Measurements from ENCODE around the gene PRKCZ.

The PRKCZ gene

DNA sequence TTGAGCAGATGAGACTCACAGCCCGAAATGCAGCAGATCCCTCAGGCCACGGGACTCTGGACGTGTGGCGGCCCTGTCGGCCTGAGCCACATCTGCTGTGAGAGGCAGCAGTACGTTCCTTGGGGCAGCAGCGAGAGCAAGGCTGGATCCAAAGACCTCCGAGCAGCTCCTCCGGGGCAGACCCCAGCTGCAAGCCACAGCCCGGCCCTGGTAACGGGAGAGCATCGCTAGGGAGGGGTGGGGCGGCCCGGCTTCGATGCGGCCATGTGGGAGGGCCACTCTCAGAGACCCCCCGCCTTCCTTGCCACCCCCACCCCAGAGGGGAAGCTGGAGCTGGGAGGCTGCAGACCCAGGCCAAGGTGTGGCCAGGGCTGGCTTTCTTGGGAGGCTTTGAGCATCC, 17.8 kb downstream of the PRKCZ start:
- Histone ChIP-seq H3K27ac (ENCODE audit: low read depth, low read length, severe bottlenecking) (no peak overlapping the region), H3K36me3 (ENCODE audit: control insufficient read depth, insufficient read depth, low read length) (no peaks in the 10 kb centered on the region), H3K9me3 (ENCODE audit: control insufficient read depth, low read length) (peaks cover 12% of the 10 kb centered on the region), H3K4me3 (ENCODE audit: extremely low read depth, insufficient read depth, low read length, poor library complexity, severe bottlenecking) (no peak overlapping the region), H3K4me1 (ENCODE audit: control insufficient read depth, insufficient read depth, low read length, poor library complexity, severe bottlenecking) (no peaks in the 10 kb centered on the region)
- 94% methylated on average over 10 to 12 of the region's 17 CpGs for WGBS, 2 experiments (ENCODE audit: insufficient coverage in 2 of 2)

DNA sequence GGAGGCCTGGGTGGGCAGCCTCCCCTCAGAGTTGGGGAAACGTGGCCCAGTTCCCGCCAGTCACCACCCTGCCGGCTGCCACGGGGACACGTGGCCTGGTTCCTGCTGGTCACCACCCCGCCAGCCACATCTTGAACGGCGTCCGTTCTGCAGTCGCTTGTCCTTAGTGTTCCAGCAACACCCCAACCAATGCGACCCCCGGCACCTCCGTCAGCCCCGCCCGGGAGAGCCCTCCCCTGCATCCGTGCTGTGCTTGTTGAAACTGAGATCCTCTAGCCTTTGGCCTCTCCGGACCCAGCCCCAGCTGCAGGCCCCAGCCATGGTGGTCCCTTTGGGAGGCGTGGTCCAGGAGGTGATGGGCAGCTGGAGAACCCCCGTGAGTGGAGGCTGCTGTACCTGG, 18.7 kb downstream of the PRKCZ start:
- Histone ChIP-seq H3K36me3 (ENCODE audit: control insufficient read depth, insufficient read depth, low read length) (no peaks in the 10 kb centered on the region), H3K4me3 (ENCODE audit: extremely low read depth, insufficient read depth, low read length, poor library complexity, severe bottlenecking) (no peak overlapping the region), H3K4me1 (ENCODE audit: control insufficient read depth, insufficient read depth, low read length, poor library complexity, severe bottlenecking) (no peaks in the 10 kb centered on the region), H3K9me3 (ENCODE audit: control insufficient read depth, low read length) (peaks cover 12% of the 10 kb centered on the region), H3K27ac (ENCODE audit: low read depth, low read length, severe bottlenecking) (no peak overlapping the region)
- 94 to 95% methylated on average over 13 to 18 of the region's 19 CpGs for WGBS, 2 experiments (ENCODE audit: insufficient coverage in 2 of 2)

DNA sequence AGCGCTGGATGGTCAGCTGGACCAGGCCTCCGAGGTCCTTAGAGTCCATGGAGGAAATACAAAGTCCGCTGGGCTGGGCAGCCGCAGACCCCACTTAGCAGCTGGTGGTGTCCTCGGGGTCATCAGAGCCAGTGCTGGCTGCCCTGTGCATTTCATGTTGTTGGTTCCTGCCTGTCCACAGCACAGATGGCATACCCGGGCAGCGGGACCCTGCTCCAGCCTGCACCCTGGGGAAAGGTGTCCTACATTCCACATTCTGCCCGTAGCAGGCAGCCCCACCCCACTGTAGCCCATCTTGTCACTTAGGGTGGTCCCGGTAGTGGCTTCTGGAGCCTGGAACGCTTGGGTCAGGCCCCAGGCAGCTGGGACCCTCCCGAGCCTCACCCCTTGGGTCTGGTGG, 19.8 kb downstream of the PRKCZ start:
- WGBS, 2 experiments (ENCODE audit: insufficient coverage in 2 of 2), result 95 to 97% methylated on average over 9 to 11 of the region's 11 CpGs
- Histone ChIP-seq H3K4me3 (ENCODE audit: extremely low read depth, insufficient read depth, low read length, poor library complexity, severe bottlenecking) (no peak overlapping the region), H3K9me3 (ENCODE audit: control insufficient read depth, low read length) (peaks cover 2% of the 10 kb centered on the region), H3K27ac (ENCODE audit: low read depth, low read length, severe bottlenecking) (no peak overlapping the region), H3K4me1 (ENCODE audit: control insufficient read depth, insufficient read depth, low read length, poor library complexity, severe bottlenecking) (no peaks in the 10 kb centered on the region), H3K36me3 (ENCODE audit: control insufficient read depth, insufficient read depth, low read length) (no peaks in the 10 kb centered on the region)

DNA sequence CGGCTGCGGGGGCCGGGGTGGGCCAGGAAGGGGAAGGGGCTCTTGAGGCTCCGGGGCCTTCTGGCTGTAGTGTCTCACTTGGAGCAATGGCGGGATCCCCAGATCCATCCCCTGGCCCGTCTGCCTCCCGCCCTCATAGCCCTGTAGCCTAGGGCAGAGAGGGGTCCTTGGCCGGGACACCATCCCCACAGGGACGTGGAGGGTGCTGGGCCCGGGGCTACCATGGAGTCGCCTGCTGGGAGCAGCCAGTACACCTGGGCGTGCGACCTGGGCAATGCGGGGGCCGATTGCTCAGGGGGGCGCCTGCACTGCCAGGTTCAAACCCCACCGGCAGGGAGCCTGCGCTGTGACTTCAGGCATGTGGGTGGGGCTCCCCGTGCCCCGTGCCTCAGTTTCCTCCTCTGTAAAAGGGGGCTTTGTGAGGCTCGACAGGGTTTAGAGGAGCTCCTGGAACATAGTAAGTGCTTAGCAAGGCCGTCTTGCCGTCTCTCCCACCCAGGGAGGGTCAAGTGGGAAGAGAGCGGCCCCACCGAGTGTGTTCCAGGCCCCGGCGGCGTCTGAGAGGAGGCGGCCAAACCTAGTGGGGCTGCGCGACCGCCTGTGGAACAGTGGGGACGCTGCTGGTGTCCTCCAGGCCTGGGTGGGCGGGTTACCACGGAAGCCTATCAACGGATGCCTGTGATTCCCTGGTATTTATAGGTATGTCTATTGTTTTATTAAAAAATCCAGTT, 20.8 kb downstream of the PRKCZ start:
- no peaks in the 10 kb centered on the region for H3K36me3 ChIP-seq (ENCODE audit: control insufficient read depth, insufficient read depth, low read length)
- no peaks in the 10 kb centered on the region for H3K9me3 ChIP-seq (ENCODE audit: control insufficient read depth, low read length)
- 94 to 95% methylated on average over 23 to 31 of the region's 36 CpGs for WGBS, 2 experiments (ENCODE audit: insufficient coverage in 2 of 2)
- no peaks in the 10 kb centered on the region for H3K4me1 ChIP-seq (ENCODE audit: control insufficient read depth, insufficient read depth, low read length, poor library complexity, severe bottlenecking)
- H3K27ac ChIP-seq (ENCODE audit: low read depth, low read length, severe bottlenecking), result no peak overlapping the region
- H3K4me3 ChIP-seq (ENCODE audit: extremely low read depth, insufficient read depth, low read length, poor library complexity, severe bottlenecking), result no peak overlapping the region

DNA sequence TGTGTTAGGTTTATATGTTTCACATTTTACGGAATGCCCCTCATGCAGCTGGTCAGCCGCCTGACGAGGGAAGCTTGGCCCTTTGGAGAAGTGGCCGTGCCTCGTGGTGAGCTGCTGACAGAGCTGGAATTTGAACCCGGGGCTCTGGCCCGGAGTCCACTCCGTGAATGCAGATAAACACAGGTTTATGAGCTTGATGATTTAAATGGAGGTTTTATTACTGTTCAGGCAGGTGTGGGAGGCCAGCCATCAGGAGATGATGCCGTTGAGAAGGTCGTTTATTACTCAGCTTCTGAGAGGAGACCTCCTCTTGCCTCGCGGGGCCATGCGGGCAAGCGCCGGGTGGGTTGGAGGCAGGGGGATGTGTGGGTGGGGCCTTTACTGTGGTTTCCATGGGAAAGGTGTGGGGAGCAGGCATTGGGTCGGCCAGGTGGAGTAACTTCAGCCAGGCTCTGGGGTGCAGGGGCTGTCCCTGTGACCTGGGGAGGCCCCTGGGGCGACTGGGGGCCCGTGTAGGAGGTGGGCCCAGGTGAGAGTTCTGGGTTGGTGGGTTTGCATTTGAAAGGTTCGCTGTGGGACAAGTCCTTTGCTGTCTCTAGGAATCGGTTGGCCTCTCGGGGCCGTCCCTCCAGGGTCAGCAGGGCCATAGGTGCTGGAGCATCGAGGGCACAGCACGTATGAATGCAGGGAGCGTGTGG, 22.0 kb downstream of the PRKCZ start:
- Histone ChIP-seq H3K27ac (ENCODE audit: low read depth, low read length, severe bottlenecking) (no peak overlapping the region), H3K36me3 (ENCODE audit: control insufficient read depth, insufficient read depth, low read length) (no peaks in the 10 kb centered on the region), H3K4me3 (ENCODE audit: extremely low read depth, insufficient read depth, low read length, poor library complexity, severe bottlenecking) (no peak overlapping the region), H3K9me3 (ENCODE audit: control insufficient read depth, low read length) (peaks cover 4% of the 10 kb centered on the region), H3K4me1 (ENCODE audit: control insufficient read depth, insufficient read depth, low read length, poor library complexity, severe bottlenecking) (no peaks in the 10 kb centered on the region)
- WGBS, 2 experiments (ENCODE audit: insufficient coverage in 2 of 2), result 89 to 94% methylated on average over 18 to 24 of the region's 25 CpGs

DNA sequence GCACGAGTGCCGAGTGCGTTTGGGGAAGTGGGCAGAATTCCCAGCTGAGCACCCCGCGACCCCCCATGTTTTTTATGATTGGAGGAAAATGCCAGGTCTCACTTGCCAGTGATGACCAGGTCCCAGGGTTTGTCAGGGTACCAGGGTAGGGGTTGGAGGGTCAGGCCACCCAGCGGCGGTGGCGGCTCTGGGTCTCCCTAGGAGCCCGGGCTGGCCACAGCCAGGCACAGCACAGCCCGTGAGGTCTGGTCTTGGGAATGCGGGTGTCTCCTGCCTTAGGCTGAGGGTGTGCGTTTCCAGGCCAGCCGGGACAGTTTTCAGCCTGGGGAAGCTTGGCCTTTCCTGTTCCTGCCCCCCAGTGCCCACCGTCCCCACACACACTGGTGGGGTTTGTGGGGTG, 22.7 kb downstream of the PRKCZ start:
- Histone ChIP-seq H3K4me3 (ENCODE audit: extremely low read depth, insufficient read depth, low read length, poor library complexity, severe bottlenecking) (no peak overlapping the region), H3K27ac (ENCODE audit: low read depth, low read length, severe bottlenecking) (no peak overlapping the region), H3K4me1 (ENCODE audit: control insufficient read depth, insufficient read depth, low read length, poor library complexity, severe bottlenecking) (no peaks in the 10 kb centered on the region), H3K9me3 (ENCODE audit: control insufficient read depth, low read length) (peaks cover 9% of the 10 kb centered on the region), H3K36me3 (ENCODE audit: control insufficient read depth, insufficient read depth, low read length) (no peaks in the 10 kb centered on the region)
- WGBS, 2 experiments (ENCODE audit: insufficient coverage in 2 of 2), result 94 to 97% methylated on average over 9 to 14 of the region's 14 CpGs

DNA sequence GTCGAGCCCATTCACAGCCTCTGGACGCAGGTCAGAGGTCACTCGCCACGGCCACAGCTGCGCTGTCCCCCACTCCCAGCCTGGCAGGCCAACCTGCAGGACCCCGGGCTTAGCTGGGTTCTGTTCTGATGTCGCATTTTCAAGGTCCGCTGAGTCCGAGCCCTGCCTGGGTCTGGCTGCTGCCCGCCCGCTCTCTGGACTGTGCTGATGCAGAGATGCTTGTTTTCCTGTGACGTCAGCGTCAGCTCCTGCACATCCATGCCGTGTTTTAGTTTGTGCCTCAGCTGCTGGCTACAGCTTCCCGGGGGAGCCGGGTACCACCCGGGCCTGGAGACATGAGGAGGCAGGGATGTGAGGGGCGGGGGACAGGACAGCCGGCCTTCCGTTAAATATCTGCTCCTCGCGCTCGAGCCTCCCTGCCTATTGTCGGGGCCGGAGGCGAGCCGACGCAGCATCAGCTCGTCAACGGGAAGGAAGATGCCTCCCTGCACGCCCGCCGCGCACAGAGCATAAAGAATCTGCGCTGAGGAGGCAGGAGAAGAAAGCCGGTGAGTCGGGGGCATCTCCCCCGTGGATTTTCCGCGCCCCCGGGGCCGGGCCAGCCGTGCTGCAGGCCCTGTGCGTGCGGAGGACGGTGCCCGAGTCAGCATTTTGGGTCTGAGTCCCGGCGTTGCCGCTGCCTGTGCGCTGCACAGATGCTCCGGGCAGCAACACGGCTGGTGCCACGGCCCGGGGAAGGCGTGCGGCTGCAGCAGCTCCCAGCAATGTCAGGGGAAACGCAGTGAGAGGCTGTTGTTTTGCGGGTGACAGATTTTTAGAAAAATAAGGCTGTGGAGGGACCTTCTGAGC, 23.4 kb downstream of the PRKCZ start:
- H3K27ac ChIP-seq (ENCODE audit: low read depth, low read length, severe bottlenecking), result no peak overlapping the region
- WGBS, 2 experiments (ENCODE audit: insufficient coverage in 2 of 2), result 88 to 89% methylated on average over 47 to 54 of the region's 59 CpGs
- no peak overlapping the region for H3K4me3 ChIP-seq (ENCODE audit: extremely low read depth, insufficient read depth, low read length, poor library complexity, severe bottlenecking)
- H3K36me3 ChIP-seq (ENCODE audit: control insufficient read depth, insufficient read depth, low read length), result no peaks in the 10 kb centered on the region
- H3K4me1 ChIP-seq (ENCODE audit: control insufficient read depth, insufficient read depth, low read length, poor library complexity, severe bottlenecking), result no peaks in the 10 kb centered on the region
- H3K9me3 ChIP-seq (ENCODE audit: control insufficient read depth, low read length), result peaks cover 16% of the 10 kb centered on the region

DNA sequence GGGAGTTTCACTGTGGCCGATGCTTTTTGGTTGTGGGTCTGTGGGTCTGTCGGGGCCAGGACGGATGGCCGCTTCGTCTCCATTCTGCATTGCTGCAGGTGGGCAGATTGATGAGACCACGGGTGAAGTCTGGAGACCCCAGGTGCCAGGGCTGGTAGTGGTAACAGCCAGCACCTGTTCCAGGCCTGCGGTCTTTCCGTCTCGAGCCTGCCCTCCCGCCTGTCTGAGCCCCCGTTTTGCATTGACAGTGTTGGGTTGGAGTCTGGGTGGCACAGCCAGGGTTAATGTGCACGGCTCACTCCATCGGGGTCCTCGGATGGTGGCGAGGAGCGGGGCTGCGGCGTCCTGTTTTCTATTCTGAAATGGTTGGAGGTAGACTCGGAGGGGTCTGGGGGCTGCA, 24.2 kb downstream of the PRKCZ start:
- Histone ChIP-seq H3K27ac (ENCODE audit: low read depth, low read length, severe bottlenecking) (no peak overlapping the region), H3K4me3 (ENCODE audit: extremely low read depth, insufficient read depth, low read length, poor library complexity, severe bottlenecking) (no peak overlapping the region), H3K9me3 (ENCODE audit: control insufficient read depth, low read length) (peaks cover 23% of the 10 kb centered on the region), H3K36me3 (ENCODE audit: control insufficient read depth, insufficient read depth, low read length) (no peaks in the 10 kb centered on the region), H3K4me1 (ENCODE audit: control insufficient read depth, insufficient read depth, low read length, poor library complexity, severe bottlenecking) (no peaks in the 10 kb centered on the region)
- WGBS, 2 experiments (ENCODE audit: insufficient coverage in 2 of 2), result 92 to 93% methylated on average over 15 to 16 of the region's 19 CpGs

DNA sequence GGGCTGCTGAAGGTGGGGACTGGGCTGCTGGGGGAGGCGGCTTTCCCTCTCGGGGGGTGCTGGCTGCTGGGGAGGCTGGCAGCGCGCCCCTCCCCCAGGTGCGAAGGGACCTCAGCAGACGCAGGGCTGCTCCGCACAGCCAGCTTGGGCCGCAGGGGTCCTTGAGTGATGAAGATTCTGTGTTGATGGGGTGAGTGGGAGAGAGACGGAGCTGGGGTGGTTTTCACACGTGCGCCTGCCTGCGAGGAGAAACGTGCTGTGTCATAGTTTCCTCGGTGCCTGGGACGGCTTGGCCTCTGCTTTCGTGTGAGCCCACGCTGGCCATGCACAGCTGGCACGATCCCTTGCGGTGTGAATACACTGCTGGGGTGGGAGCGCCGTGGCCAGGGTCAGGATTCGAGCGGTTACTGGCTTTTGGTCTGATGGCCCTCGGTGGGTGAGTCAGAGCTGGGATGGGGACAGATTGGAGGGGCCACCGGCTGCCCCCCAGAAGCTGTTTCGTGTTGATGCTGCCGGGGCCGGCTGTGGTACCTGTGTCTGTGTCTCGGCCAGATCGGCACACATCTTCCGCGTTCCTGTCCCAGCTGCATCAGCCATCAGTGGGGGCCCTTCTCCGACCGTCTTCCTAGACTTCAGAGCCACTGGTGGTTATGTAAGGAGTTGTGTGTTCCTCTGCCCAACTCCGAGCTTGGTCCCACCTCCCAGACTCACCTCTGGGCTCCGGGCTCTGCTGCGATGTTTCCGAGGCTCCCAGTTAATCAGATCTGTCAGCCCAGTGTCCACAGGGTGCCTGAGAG, 24.9 kb downstream of the PRKCZ start:
- H3K4me3 ChIP-seq (ENCODE audit: extremely low read depth, insufficient read depth, low read length, poor library complexity, severe bottlenecking), result no peak overlapping the region
- WGBS, 2 experiments (ENCODE audit: insufficient coverage in 2 of 2), result 87 to 90% methylated on average over 21 to 31 of the region's 38 CpGs
- no peaks in the 10 kb centered on the region for H3K4me1 ChIP-seq (ENCODE audit: control insufficient read depth, insufficient read depth, low read length, poor library complexity, severe bottlenecking)
- peaks cover 27% of the 10 kb centered on the region for H3K9me3 ChIP-seq (ENCODE audit: control insufficient read depth, low read length)
- no peaks in the 10 kb centered on the region for H3K36me3 ChIP-seq (ENCODE audit: control insufficient read depth, insufficient read depth, low read length)
- H3K27ac ChIP-seq (ENCODE audit: low read depth, low read length, severe bottlenecking), result no peak overlapping the region

DNA sequence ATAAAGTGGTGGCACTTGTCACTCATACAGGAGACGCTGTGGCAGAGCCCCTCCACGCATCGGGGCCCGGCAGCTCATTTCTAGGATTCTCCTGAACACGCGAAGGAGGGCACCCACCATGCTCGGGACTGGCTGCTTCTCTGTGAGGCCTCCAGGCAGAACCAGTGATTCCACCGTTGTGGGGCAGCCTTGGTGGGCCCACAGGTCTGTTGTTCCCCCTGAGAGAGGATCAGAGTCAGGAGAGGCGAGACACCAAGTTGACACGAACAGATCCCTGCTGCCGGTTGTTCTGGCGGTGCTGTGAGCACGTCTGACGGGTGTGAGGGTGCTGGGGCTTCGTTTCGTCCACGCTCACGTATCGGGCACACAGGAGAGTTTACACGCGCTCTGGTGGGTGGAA, 26.6 kb downstream of the PRKCZ start:
- Histone ChIP-seq H3K4me1 (ENCODE audit: control insufficient read depth, insufficient read depth, low read length, poor library complexity, severe bottlenecking) (no peaks in the 10 kb centered on the region), H3K9me3 (ENCODE audit: control insufficient read depth, low read length) (peaks cover 27% of the 10 kb centered on the region), H3K27ac (ENCODE audit: low read depth, low read length, severe bottlenecking) (no peak overlapping the region), H3K36me3 (ENCODE audit: control insufficient read depth, insufficient read depth, low read length) (no peaks in the 10 kb centered on the region), H3K4me3 (ENCODE audit: extremely low read depth, insufficient read depth, low read length, poor library complexity, severe bottlenecking) (no peak overlapping the region)
- 93 to 95% methylated on average over 19 to 21 of the region's 21 CpGs for WGBS, 2 experiments (ENCODE audit: insufficient coverage in 2 of 2)
